GM12891 (cell line): ENCODE results near the gene NKX1-2.

ENCODE experiments used
- PAX5 ChIP-seq: IDR thresholded peaks from 2 replicates; pipeline ENCODE4 v1.6.1; 2011; ENCODE audit warnings: low read length, moderate library complexity, mild to moderate bottlenecking; ENCODE audit not compliant: insufficient read depth, severe bottlenecking
- POLR2A ChIP-seq: IDR thresholded peaks from 2 replicates; pipeline ENCODE4 v1.6.1; 2011; ENCODE audit warnings: low read depth, low read length, control low read depth
- POLR2AphosphoS5 ChIP-seq: IDR thresholded peaks from 2 replicates; pipeline ENCODE4 v1.6.1; 2011; ENCODE audit warnings: low read depth, low read length, control low read depth
- TAF1 ChIP-seq: IDR thresholded peaks from 2 replicates; pipeline ENCODE4 v1.6.1; 2011; ENCODE audit warnings: low read depth, low read length, control low read depth

GRCh38 chr10:124461642-124462347, 12.0 kb upstream of the NKX1-2 start, which contains the start of gene LHPP:
- TF ChIP-seq POLR2AphosphoS5 = no peak
- peak; percentile 40; the same call in 1 of the 2 replicates for TF ChIP-seq POLR2A
- no peak for TF ChIP-seq TAF1
- no peak for TF ChIP-seq PAX5
